ENCODE measurements around the gene HSBP1L1.

DNA sequence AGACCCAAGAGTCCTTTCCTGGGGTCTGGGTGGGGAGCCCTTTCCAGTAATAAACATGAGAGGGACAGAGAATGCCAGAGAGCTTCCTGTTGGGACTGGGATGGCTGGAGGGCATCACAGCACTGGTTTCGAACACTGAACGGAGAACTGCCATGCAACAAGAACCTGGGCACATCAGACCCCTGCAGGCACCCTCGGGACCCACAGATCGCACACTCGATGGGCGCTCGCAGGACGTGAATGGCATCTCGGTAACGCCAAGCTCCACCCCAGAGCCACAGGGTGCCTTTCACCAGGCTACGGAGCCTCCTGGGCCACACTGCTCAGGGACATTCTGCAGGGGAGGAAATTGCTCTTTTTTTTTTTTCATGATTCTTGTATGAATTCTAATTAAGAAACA is 38.1 kb upstream of the HSBP1L1 start:
- TF ChIP-seq EZH2phosphoT487 (conservative IDR thresholded peaks at IDR 0.05; ENCODE audit: low read length) = no peak
- TF ChIP-seq, protein P1, sequence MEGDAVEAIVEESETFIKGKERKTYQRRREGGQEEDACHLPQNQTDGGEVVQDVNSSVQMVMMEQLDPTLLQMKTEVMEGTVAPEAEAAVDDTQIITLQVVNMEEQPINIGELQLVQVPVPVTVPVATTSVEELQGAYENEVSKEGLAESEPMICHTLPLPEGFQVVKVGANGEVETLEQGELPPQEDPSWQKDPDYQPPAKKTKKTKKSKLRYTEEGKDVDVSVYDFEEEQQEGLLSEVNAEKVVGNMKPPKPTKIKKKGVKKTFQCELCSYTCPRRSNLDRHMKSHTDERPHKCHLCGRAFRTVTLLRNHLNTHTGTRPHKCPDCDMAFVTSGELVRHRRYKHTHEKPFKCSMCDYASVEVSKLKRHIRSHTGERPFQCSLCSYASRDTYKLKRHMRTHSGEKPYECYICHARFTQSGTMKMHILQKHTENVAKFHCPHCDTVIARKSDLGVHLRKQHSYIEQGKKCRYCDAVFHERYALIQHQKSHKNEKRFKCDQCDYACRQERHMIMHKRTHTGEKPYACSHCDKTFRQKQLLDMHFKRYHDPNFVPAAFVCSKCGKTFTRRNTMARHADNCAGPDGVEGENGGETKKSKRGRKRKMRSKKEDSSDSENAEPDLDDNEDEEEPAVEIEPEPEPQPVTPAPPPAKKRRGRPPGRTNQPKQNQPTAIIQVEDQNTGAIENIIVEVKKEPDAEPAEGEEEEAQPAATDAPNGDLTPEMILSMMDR (IDR thresholded peaks at IDR 0.05; ENCODE audit: insufficient read depth, low read length, poor library complexity, severe bottlenecking) = no peak

Data from SU-DHL-6 (cell line).